SW 1271 (cell line): ENCODE results near the gene PCF11.
"Not testable (repeated sequence)": the region's sequence is repeated elsewhere in the genome, so short reads cannot be mapped to it uniquely, and the experiment has no call there.

Source experiments
- DNase-seq, 2 experiments: peaks; one replicate each; lab custom pipeline; 2025; lab: John Stamatoyannopoulos, UW

PCF11 gene, protein sequence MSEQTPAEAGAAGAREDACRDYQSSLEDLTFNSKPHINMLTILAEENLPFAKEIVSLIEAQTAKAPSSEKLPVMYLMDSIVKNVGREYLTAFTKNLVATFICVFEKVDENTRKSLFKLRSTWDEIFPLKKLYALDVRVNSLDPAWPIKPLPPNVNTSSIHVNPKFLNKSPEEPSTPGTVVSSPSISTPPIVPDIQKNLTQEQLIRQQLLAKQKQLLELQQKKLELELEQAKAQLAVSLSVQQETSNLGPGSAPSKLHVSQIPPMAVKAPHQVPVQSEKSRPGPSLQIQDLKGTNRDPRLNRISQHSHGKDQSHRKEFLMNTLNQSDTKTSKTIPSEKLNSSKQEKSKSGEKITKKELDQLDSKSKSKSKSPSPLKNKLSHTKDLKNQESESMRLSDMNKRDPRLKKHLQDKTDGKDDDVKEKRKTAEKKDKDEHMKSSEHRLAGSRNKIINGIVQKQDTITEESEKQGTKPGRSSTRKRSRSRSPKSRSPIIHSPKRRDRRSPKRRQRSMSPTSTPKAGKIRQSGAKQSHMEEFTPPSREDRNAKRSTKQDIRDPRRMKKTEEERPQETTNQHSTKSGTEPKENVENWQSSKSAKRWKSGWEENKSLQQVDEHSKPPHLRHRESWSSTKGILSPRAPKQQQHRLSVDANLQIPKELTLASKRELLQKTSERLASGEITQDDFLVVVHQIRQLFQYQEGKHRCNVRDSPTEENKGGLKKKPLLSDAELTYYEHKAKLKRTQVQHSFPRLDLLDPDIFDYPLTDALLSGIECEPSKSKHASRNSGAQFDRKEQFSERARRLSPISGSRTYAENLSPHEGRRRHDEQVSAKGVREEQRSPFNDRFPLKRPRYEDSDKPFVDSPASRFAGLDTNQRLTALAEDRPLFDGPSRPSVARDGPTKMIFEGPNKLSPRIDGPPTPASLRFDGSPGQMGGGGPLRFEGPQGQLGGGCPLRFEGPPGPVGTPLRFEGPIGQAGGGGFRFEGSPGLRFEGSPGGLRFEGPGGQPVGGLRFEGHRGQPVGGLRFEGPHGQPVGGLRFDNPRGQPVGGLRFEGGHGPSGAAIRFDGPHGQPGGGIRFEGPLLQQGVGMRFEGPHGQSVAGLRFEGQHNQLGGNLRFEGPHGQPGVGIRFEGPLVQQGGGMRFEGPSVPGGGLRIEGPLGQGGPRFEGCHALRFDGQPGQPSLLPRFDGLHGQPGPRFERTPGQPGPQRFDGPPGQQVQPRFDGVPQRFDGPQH (N-terminal part only)

GRCh38 chr11:83156996-83157593 is at the start of gene PCF11:
Gene PCF11, plus strand, starts transcription at chr11:83157131. Its CDS starts 309 bp downstream, at chr11:83157440.
- no peak for DNase-seq

DNA sequence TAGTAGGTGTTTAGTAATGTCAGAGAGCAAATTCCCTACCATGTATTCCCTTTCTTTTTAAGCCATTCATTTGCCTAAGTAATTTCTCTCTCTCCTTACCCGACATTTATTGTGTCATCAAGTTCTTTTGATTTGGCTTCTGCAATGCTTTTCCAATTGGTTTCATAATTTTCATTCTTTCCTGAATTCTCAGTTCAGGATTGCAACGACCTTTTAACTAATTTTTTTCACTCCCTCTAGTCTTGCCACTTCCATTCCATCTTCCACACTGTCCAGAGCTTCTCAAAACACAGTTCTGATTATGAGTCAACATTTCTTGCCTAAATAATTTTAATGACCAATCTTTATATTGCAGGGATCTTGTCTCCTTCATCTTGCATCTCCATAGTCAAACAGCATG is 44.0 kb upstream of the PCF11 start:
- no peak for DNase-seq

GRCh38 chr11:83115026-83115425 is 41.9 kb upstream of the PCF11 start:
- no peak for DNase-seq

DNA sequence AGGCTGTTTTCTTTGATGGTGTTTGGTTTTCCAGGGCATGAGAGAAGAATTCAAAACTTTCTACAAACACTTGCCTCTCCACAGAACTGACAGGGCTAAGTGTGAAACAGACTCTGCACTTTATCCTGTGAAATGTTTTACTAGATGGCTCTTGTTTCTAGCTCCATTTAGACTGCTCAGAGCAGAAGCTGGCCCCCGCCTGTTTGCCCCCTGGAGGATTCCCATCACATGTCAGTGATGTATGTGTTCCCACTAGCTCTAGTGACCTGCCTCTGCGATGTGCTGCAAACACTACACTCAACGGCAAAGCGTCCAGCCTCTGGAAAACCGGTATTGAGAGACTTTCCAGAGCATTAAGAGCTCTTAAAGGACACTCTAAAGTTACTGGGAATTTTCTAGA is 41.4 kb upstream of the PCF11 start:
- no peak for DNase-seq

- no peak for DNase-seq
Observed at GRCh38 chr11:83116015-83116641, 40.8 kb upstream of the PCF11 start.

- DNase-seq = no peak
Observed at GRCh38 chr11:83118814-83119213, 38.1 kb upstream of the PCF11 start.

GRCh38 chr11:83119216-83119615 is 37.7 kb upstream of the PCF11 start:
- no peak for DNase-seq

GRCh38 chr11:83120327-83120726 is 36.6 kb upstream of the PCF11 start:
- DNase-seq = no peak

DNA sequence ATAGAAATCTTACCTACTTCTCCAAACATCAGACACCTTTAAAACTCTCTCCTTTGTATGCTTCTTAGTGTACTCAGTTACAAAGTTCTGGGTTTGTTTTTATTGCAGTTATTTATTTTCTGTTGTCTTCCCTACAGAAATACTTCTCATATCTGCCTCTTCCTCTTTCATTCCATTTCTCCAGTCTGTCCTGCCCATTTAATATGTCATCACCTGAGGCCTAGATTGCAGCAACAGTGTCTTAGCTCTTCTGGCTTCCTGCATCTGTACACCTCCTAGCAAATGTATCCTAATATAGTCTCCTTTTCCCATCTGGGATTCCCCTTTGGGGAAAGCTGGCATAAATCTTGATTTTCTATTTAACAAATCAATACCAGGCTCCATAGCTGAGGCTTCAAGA is 34.9 kb upstream of the PCF11 start:
- no peak for DNase-seq

GRCh38 chr11:83122766-83123165 is 34.2 kb upstream of the PCF11 start:
- no peak for DNase-seq

DNA sequence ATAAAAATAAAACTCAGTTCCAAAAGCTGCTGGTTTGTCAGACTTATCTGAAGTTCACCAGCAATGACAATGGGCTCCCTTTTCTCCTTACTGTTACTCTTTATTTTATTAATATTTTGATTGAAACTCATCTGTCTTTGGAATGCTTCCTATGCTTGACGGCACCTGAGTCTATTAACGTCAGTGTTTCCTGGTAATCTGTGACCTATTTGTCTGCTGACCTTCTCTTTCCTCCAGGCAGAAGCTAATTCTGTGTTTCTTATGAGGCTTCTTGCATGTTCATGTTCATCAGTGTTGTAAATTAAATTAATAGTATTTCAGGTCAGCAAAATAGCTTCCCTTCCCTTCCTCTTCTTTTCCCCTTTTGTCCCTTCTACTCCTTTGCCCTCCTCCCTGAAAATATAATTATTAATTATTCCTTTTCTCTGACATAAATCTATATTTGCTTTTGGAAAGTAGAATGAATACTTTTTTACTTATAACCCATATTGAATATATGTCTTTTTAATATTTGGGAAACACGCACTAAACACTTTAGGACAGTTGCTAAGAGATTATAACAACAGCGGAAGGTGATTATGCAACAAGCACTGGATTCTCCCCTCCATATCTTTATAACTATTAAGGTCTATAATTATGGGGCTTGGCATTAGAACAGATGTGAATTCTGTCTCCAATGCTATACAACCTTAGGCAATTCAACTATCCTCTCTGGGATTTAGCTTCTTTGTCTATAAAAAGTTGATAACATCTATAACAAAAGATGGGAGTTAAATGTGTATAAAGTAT is 32.1 kb upstream of the PCF11 start:
- no peak for DNase-seq

- no peak for DNase-seq
Observed at GRCh38 chr11:83125577-83125976, 31.4 kb upstream of the PCF11 start.

- DNase-seq = no peak
Observed at GRCh38 chr11:83127310-83127637, 29.7 kb upstream of the PCF11 start.

GRCh38 chr11:83132191-83132590 is 24.7 kb upstream of the PCF11 start:
- no peak for DNase-seq

- not testable (repeated sequence) for DNase-seq
Observed at GRCh38 chr11:83133266-83133665, 23.7 kb upstream of the PCF11 start.

DNA sequence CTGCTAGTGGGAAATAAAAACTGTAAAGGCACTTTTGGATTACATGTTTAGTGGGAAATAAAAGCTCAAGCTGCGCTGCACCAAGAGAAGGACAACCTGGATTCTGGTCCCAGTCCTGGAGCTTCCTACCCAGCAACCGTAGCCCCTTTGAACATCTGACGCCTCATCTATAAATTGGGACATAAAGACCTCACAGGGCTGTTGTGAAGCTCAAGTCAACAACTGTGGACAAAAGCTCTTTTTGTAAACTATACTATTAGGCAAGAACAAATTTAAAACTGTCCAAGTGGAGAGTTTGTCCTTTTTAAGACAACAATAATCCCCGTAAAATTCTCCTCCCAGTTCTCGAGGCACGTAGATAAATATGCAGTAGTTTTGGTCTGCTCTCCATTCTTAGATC is 17.6 kb upstream of the PCF11 start:
- no peak for DNase-seq

- no peak for DNase-seq
Observed at GRCh38 chr11:83140691-83141455, 16.1 kb upstream of the PCF11 start.

DNA sequence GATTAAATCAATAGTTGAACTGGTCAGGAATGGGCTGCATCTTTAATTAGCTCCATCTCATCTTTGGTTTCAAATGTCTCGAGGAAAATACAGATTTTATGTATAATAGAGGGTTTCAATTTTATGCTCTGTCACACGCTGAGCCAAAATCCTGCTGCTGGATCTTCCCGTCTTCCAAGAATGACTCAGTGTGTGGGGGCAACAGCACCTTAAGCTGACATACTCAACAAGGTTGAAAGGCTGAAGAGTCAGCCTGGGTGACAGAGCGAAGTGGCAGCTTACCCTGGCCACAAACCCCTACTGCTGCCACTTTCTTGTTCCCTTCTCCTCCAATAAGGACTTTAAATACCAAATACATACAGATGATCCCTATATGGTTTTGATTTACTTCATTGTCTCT is 9.0 kb upstream of the PCF11 start:
- no peak for DNase-seq

DNA sequence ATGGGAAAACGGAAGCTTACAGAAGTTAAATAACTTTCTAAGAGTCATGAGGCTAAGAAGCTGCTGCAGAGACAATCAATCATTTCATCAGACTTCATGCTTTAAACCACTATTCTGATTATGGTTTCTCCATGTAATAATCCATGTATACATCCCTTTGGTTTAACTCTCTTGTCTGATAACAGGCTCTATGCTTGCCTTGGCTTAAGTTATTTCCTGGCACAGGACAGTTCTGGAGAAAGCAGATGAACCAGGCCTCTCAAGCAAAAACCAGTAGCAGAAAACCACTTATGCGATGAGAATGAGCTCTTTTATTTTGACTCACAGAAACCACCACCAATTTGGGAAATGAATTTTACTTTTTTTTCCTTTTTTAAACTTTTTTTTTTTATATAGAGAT is 6.5 kb upstream of the PCF11 start:
- DNase-seq = no peak
